Endothelial cell of umbilical vein (primary cell): ENCODE data around the gene PTH1R. TPM values are rescaled to one million over a fixed set of nuclear protein-coding genes. Genes with fewer than 3 reads are reported as not detected.

Experiments
- BruUV-seq: library from RNA; stranded (reverse); fragments of 400-500 nt; replicated peaks from 2 replicates; lab custom pipeline; 2021; lab: Mats Ljungman, UMichigan
- CTCF ChIA-PET: fragments of 300-600, 350-600 bp; sonication (Branson Sonifier 250); formaldehyde crosslinking; loops from one replicate; lab custom pipeline; 2021; ENCODE audit warnings: antibody characterized with exemption, inconsistent platforms; lab: Charles Lee
- POLR2A ChIA-PET: fragments of 300-600, 350-600 bp; sonication (Branson Sonifier 250); formaldehyde crosslinking; loops from one replicate; lab custom pipeline; 2021; ENCODE audit warnings: antibody characterized with exemption, inconsistent platforms; lab: Charles Lee
- DNase-seq: peaks from one replicate; pipeline ENCODE4 v3.0.0-alpha.2; 2011; ENCODE audit warnings: low read depth, low spot score
- FAIRE-seq: peaks from 2 replicates; lab custom pipeline; 2011; peaks lifted over from hg19 to GRCh38; lab: Jason Lieb, UNC
- H2AFZ ChIP-seq: 2 replicates; pipeline ENCODE4 v1.6.0; 2012; ENCODE audit warnings: low read depth, low read length, control low read depth, inconsistent platforms
- H3K27ac ChIP-seq: 2 replicates; pipeline ENCODE4 v1.5.1; 2011; ENCODE audit warnings: low read depth, mild to moderate bottlenecking, control low read depth, low read length, moderate library complexity; ENCODE audit not compliant: insufficient read depth
- H3K27me3 ChIP-seq, 2 experiments: 2 replicates each; pipeline versions ENCODE4 v1.6.0 to v1.6.1; 2011; ENCODE audit warnings: low read length in 2 of 2, mixed read lengths in 1 of 2; ENCODE audit not compliant: control insufficient read depth in 2 of 2, insufficient read depth in 2 of 2
- H3K36me3 ChIP-seq, 2 experiments: 2 replicates in 1 of 2; 3 replicates in 1 of 2; pipeline ENCODE4 v1.5.1; 2011; ENCODE audit warnings: low read length in 2 of 2, mild to moderate bottlenecking in 1 of 2, moderate library complexity in 1 of 2; ENCODE audit not compliant: control insufficient read depth in 2 of 2, insufficient read depth in 2 of 2; ENCODE audit errors: extremely low read depth in 1 of 2
- H3K4me1 ChIP-seq: 3 replicates; pipeline ENCODE4 v1.5.1; 2011; ENCODE audit warnings: mild to moderate bottlenecking, low read length; ENCODE audit not compliant: control insufficient read depth, insufficient read depth; ENCODE audit errors: extremely low read depth
- H3K4me2 ChIP-seq: 2 replicates; pipeline ENCODE4 v1.6.1; 2011; ENCODE audit warnings: low read length, control low read depth, mixed read lengths; ENCODE audit not compliant: insufficient read depth
- H3K4me3 ChIP-seq, 3 experiments: fragments of 200-600 bp in 1 of 3; sonication (generic), shearing (Covaris generic) in 1 of 3; replicated peaks in 1 of 3; 2 replicates each; pipeline ENCODE4 v1.5.1; 2011 to 2016; ENCODE audit warnings: control low read depth in 3 of 3, low read length in 3 of 3, mild to moderate bottlenecking in 2 of 3, inconsistent platforms in 1 of 3, low read depth in 1 of 3, moderate library complexity in 1 of 3; ENCODE audit not compliant: insufficient read depth in 1 of 3
- H3K79me2 ChIP-seq: 2 replicates; pipeline ENCODE4 v1.6.0; 2012; ENCODE audit warnings: low read length, inconsistent platforms; ENCODE audit not compliant: control insufficient read depth, insufficient read depth
- H3K9ac ChIP-seq: replicated peaks from 2 replicates; pipeline ENCODE3; 2011; ENCODE audit warnings: low read length, control low read depth; ENCODE audit not compliant: insufficient read depth; ENCODE audit errors: extremely low read depth
- H3K9me1 ChIP-seq: replicated peaks from 3 replicates; pipeline ENCODE4 v1.6.0; 2011; ENCODE audit warnings: mild to moderate bottlenecking, low read length; ENCODE audit not compliant: control insufficient read depth, insufficient read depth; ENCODE audit errors: extremely low read depth
- H3K9me3 ChIP-seq: replicated peaks from 2 replicates; pipeline ENCODE4 v1.5.1; 2012; ENCODE audit warnings: low read length, inconsistent platforms; ENCODE audit not compliant: control insufficient read depth, insufficient read depth
- H4K20me1 ChIP-seq: replicated peaks from 2 replicates; pipeline ENCODE3; 2011; ENCODE audit warnings: mild to moderate bottlenecking, low read length; ENCODE audit not compliant: control insufficient read depth, insufficient read depth; ENCODE audit errors: extremely low read depth
- CTCF ChIP-seq, 2 donors: IDR thresholded peaks; 1 replicate in 1 of 2; 2 replicates in 1 of 2; pipeline ENCODE4 v1.5.1; 2011; ENCODE audit warnings: low read length in 2 of 2, mild to moderate bottlenecking in 2 of 2, moderate library complexity in 2 of 2, control low read depth in 1 of 2, inconsistent platforms in 1 of 2, low read depth in 1 of 2; ENCODE audit not compliant: insufficient read depth in 1 of 2; ENCODE audit errors: extremely low read depth in 1 of 2
- FOS ChIP-seq: IDR thresholded peaks from 2 replicates; pipeline ENCODE4 v1.6.1; 2011; ENCODE audit warnings: mild to moderate bottlenecking, low read length, moderate library complexity, borderline replicate concordance; ENCODE audit not compliant: insufficient read depth
- GATA2 ChIP-seq: IDR thresholded peaks from 2 replicates; pipeline ENCODE4 v1.7.0; 2011; ENCODE audit warnings: low read depth, mild to moderate bottlenecking, moderate library complexity, mixed read lengths, low read length; ENCODE audit not compliant: insufficient read length, insufficient read depth
- JUN ChIP-seq: IDR thresholded peaks from 2 replicates; pipeline ENCODE4 v1.6.1; 2011; ENCODE audit warnings: borderline replicate concordance, low read depth; ENCODE audit not compliant: insufficient read length, insufficient read depth
- MAX ChIP-seq: IDR thresholded peaks from 2 replicates; pipeline ENCODE4 v1.6.1; 2011; ENCODE audit not compliant: insufficient read depth, insufficient read length
- MYC ChIP-seq: IDR thresholded peaks from one replicate; pipeline ENCODE4 v1.6.1; 2011; ENCODE audit warnings: mild to moderate bottlenecking, low read depth, low read length
- POLR2AphosphoS5 ChIP-seq: IDR thresholded peaks from 2 replicates; pipeline ENCODE4 v1.6.1; 2012; ENCODE audit warnings: low read depth, mild to moderate bottlenecking, control low read depth, low read length, moderate library complexity; ENCODE audit not compliant: insufficient read depth
- dilution Hi-C: fragments of 300-500 bp; cut with MboI; formaldehyde crosslinking; loops from one replicate; pipeline ENCODE4 v1.15.0; 2019; ENCODE audit warnings: low sequenced_read_pairs; ENCODE audit not compliant: extremely low pct_ligation_motif_present
- intact Hi-C: fragments of 100-400 bp; cut with micrococcal nuclease; formaldehyde crosslinking; loops from one replicate; pipeline ENCODE4 v1.10.0; 2022
- polyA plus RNA-seq, 4 experiments: library from polyadenylated mRNA; depleted of rRNA in 3 of 4; stranded (reverse) in 3 of 4; unstranded in 1 of 4; fragments of >200 nt; gene quantifications; 2 replicates each; pipeline versions ENCODE4 v1.2.1 to v1.2.3, GENCODE V29; 2011 to 2012; ENCODE audit warnings: missing spikeins in 1 of 4
- total RNA-seq: library from RNA; stranded (reverse); gene quantifications from 2 replicates; pipeline ENCODE4 v1.2.3, GENCODE V29; 2021

Gene PTH1R
- total and polyA plus RNA-seq, 2 donors (not counting 3 experiments of a cell fraction or from before 2014, with no cell fraction given), result 0.08 to 0.46 TPM

- no peak for DNase-seq
- H3K4me1 ChIP-seq, result no peaks in the 10 kb centered on the region
- H2AFZ ChIP-seq, result no peak overlapping the region
- H3K79me2 ChIP-seq, result no peaks in the 10 kb centered on the region
- no TSS peak for BruUV-seq
- no peak for FAIRE-seq
- no peak overlapping the region for H3K9ac ChIP-seq
- no peak overlapping the region for H3K4me2 ChIP-seq
- H3K9me3 ChIP-seq, result no peaks in the 10 kb centered on the region
- no peaks in the 10 kb centered on the region for H4K20me1 ChIP-seq
- no peak overlapping the region for H3K27ac ChIP-seq
- ChIA-PET CTCF (no interaction called here), POLR2A (no interaction called here)
- TF ChIP-seq FOS (no peak), CTCF (IDR thresholded peaks at IDR 0.05; ENCODE audit: extremely low read depth in 1 of 2, insufficient read depth in 1 of 2, low read depth in 1 of 2, low read length in 2 of 2) (no peak), POLR2AphosphoS5 (no peak), MYC (no peak), JUN (no peak), GATA2 (no peak), MAX (no peak)
- no peak overlapping the region for H3K4me3 ChIP-seq
- no peaks in the 10 kb centered on the region for H3K36me3 ChIP-seq
- intact Hi-C loops (no loop called here), dilution Hi-C loops (no loop called here)
- no peaks in the 10 kb centered on the region for H3K9me1 ChIP-seq
- peaks cover 6 to 8% of the 10 kb centered on the region in 2 experiments for H3K27me3 ChIP-seq
These were observed 46.2 kb upstream of the PTH1R start for GRCh38 chr3:46831316-46831715.
